Stimulated activated CD8-positive, alpha-beta memory T cell treated with anti-CD3 and anti-CD28 coated beads, Interleukin-4, amount 100 ng/mL, for 1 hour (primary cell): ENCODE results near the gene FGD6.
"Not testable (repeated sequence)": the region's sequence is repeated elsewhere in the genome, so short reads cannot be mapped to it uniquely, and the experiment has no call there.

Source experiments
- DNase-seq, 2 donors: peaks; one replicate each; pipeline ENCODE4 v3.0.0-alpha.2; 2020; ENCODE audit warnings: low read depth in 2 of 2, low spot score in 1 of 2

Gene FGD6

GRCh38 chr12:95181103-95181502 is 36.2 kb downstream of the FGD6 start:
- no peak for DNase-seq

- no peak for DNase-seq
Observed at GRCh38 chr12:95179011-95179410, 38.3 kb downstream of the FGD6 start.

- no peak for DNase-seq
Observed at GRCh38 chr12:95178136-95178535, 39.1 kb downstream of the FGD6 start.

- no peak for DNase-seq
Observed at GRCh38 chr12:95177201-95177768, 40.0 kb downstream of the FGD6 start.

GRCh38 chr12:95173392-95174251 is 43.6 kb downstream of the FGD6 start:
- DNase-seq, result no peak

GRCh38 chr12:95169368-95169767 is 47.9 kb downstream of the FGD6 start:
- no peak for DNase-seq

GRCh38 chr12:95168746-95169145 is 48.5 kb downstream of the FGD6 start:
- no peak for DNase-seq

GRCh38 chr12:95164656-95165055 is 52.6 kb downstream of the FGD6 start:
- DNase-seq, result no peak

- DNase-seq, result no peak
Observed at GRCh38 chr12:95158919-95159318, 58.3 kb downstream of the FGD6 start.

GRCh38 chr12:95151821-95152220 is 65.4 kb downstream of the FGD6 start:
- DNase-seq, result no peak

GRCh38 chr12:95151406-95151805 is 65.9 kb downstream of the FGD6 start:
- DNase-seq, result no peak

GRCh38 chr12:95150501-95150900 is 66.8 kb downstream of the FGD6 start:
- DNase-seq, result no peak

GRCh38 chr12:95147866-95148265 is 69.4 kb downstream of the FGD6 start:
- DNase-seq, result no peak

GRCh38 chr12:95146769-95147168 is 70.5 kb downstream of the FGD6 start:
- DNase-seq, result no peak

- DNase-seq, result no peak
Observed at GRCh38 chr12:95143621-95144205, 73.6 kb downstream of the FGD6 start.

GRCh38 chr12:95142431-95143151 is 74.7 kb downstream of the FGD6 start:
- DNase-seq, result no peak

- no peak for DNase-seq
Observed at GRCh38 chr12:95141310-95141709, 76.0 kb downstream of the FGD6 start.

- not testable (repeated sequence) for DNase-seq
Observed at GRCh38 chr12:95138031-95138430, 79.2 kb downstream of the FGD6 start.

GRCh38 chr12:95136598-95136997 is 80.7 kb downstream of the FGD6 start:
- DNase-seq, result no peak

- no peak for DNase-seq
Observed at GRCh38 chr12:95134085-95134484, 83.2 kb downstream of the FGD6 start.

- DNase-seq, result no peak
Observed at GRCh38 chr12:95131589-95132340, 85.5 kb downstream of the FGD6 start.
